Caco-2 (cell line): ENCODE data around the gene DSPP. TPM values are rescaled to one million over a fixed set of nuclear protein-coding genes. Genes with fewer than 3 reads are reported as not detected.

Source experiments
- BruUV-seq: library from RNA; stranded (reverse); fragments of 400-500 nt; replicated peaks from 2 replicates; lab custom pipeline; 2021; lab: Mats Ljungman, UMichigan
- CTCF ChIA-PET: fragments of 300-600 bp; sonication (Branson Sonifier 250); formaldehyde crosslinking; loops from one replicate; lab custom pipeline; 2022; ENCODE audit warnings: antibody characterized with exemption; lab: Charles Lee
- POLR2A ChIA-PET: fragments of 300-600 bp; sonication (Branson Sonifier 250); formaldehyde crosslinking; loops from one replicate; lab custom pipeline; 2022; ENCODE audit warnings: antibody characterized with exemption; lab: Charles Lee
- DNase-seq, 2 experiments: peaks; one replicate each; pipeline versions ENCODE4 v3.0.0 to v3.0.0-alpha.2; 2020 to 2022
- H3K27me3 ChIP-seq: replicated peaks from 2 replicates; pipeline ENCODE4 v1.6.0; 2011; ENCODE audit warnings: low read length; ENCODE audit not compliant: control insufficient read depth, insufficient read depth
- H3K36me3 ChIP-seq: 2 replicates; pipeline ENCODE4 v1.5.1; 2011; ENCODE audit warnings: low read length; ENCODE audit not compliant: control insufficient read depth, insufficient read depth
- H3K4me1 ChIP-seq: fragments of 250-450 bp; sonication (Bioruptor Pico); 2 replicates; pipeline ENCODE4 v1.5.1; 2020; ENCODE audit warnings: mild to moderate bottlenecking
- H3K4me3 ChIP-seq: 2 replicates; pipeline ENCODE4 v1.5.1; 2011; ENCODE audit warnings: low read depth, mild to moderate bottlenecking, control low read depth, low read length
- H3K9me3 ChIP-seq: fragments of 250-450 bp; sonication (Bioruptor Pico); 2 replicates; pipeline ENCODE4 v1.5.1; 2020; ENCODE audit warnings: mild to moderate bottlenecking, moderate library complexity
- H3K27ac Mint-ChIP-seq: one replicate; pipeline ENCODE4 v1.8.0; 2022; ENCODE audit warnings: mixed read lengths; ENCODE audit not compliant: unreplicated experiment
- H3K27me3 Mint-ChIP-seq: one replicate; pipeline ENCODE4 v1.8.0; 2022; ENCODE audit warnings: mixed read lengths; ENCODE audit not compliant: insufficient read depth, unreplicated experiment
- H3K36me3 Mint-ChIP-seq: one replicate; pipeline ENCODE4 v1.8.0; 2022; ENCODE audit warnings: mild to moderate bottlenecking, mixed read lengths; ENCODE audit not compliant: insufficient read depth, unreplicated experiment
- H3K4me1 Mint-ChIP-seq: one replicate; pipeline ENCODE4 v1.8.0; 2022; ENCODE audit warnings: low read depth, mixed read lengths; ENCODE audit not compliant: unreplicated experiment
- H3K4me3 Mint-ChIP-seq: one replicate; pipeline ENCODE4 v1.8.0; 2022; ENCODE audit warnings: mild to moderate bottlenecking, moderate library complexity, mixed read lengths; ENCODE audit not compliant: unreplicated experiment
- H3K9me3 Mint-ChIP-seq: one replicate; pipeline ENCODE4 v1.8.0; 2022; ENCODE audit warnings: mixed read lengths; ENCODE audit not compliant: unreplicated experiment
- intact Hi-C: fragments of 100-400 bp; cut with micrococcal nuclease; formaldehyde crosslinking; loops from one replicate; pipeline ENCODE4 v1.10.0; 2022; ENCODE audit not compliant: unreplicated experiment
- total RNA-seq: library from RNA; stranded (reverse); gene quantifications from 2 replicates; pipeline ENCODE4 v1.2.3, GENCODE V29; 2022
- TF ChIP-seq, protein P1 (sequence below), 2 experiments: fragments of 200-600 bp in 1 of 2; IDR thresholded peaks; 1 replicate in 1 of 2; 2 replicates in 1 of 2; pipeline versions ENCODE4 v1.5.1 to v1.8.0; 2011 to 2022; ENCODE audit warnings: antibody characterized with exemption in 1 of 2, control low read depth in 1 of 2, inconsistent platforms in 1 of 2, low read depth in 1 of 2, low read length in 1 of 2, mild to moderate bottlenecking in 1 of 2, moderate library complexity in 1 of 2; ENCODE audit not compliant: insufficient read depth in 1 of 2, severe bottlenecking in 1 of 2, unreplicated experiment in 1 of 2

Gene DSPP
- total RNA-seq, 1 experiment from 2014 or later, result not detected

DNA sequence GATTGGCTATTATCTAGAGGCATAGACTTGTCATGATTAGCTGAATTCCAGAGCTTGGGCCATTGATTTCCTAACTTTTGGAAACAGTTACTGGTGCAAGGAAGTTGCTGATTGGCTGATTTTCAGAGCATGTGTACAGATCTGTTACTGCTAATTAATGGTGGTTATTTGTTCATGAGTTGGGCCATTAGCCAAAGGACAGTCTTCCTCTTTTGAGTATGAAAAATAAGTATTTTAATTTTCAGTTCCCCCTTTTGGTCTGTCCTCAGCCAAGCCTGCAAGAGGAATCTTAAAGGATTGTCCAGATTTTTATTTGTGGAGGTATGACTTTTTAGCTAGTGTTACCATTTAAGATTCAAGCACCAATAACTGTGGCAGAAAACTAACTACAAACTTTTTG is 7.0 kb upstream of the DSPP start:
- Histone ChIP-seq H3K4me1 (no peaks in the 10 kb centered on the region), H3K27me3 (no peaks in the 10 kb centered on the region), H3K36me3 (no peaks in the 10 kb centered on the region), H3K4me3 (no peak overlapping the region), H3K9me3 (no peaks in the 10 kb centered on the region)
- Mint-ChIP-seq H3K4me3 (no peak overlapping the region), H3K27ac (no peak overlapping the region), H3K4me1 (no peaks in the 10 kb centered on the region), H3K36me3 (no peaks in the 10 kb centered on the region), H3K9me3 (no peaks in the 10 kb centered on the region), H3K27me3 (peaks cover 11% of the 10 kb centered on the region)
- POLR2A ChIA-PET, result no interaction called here
- TF ChIP-seq, protein P1, sequence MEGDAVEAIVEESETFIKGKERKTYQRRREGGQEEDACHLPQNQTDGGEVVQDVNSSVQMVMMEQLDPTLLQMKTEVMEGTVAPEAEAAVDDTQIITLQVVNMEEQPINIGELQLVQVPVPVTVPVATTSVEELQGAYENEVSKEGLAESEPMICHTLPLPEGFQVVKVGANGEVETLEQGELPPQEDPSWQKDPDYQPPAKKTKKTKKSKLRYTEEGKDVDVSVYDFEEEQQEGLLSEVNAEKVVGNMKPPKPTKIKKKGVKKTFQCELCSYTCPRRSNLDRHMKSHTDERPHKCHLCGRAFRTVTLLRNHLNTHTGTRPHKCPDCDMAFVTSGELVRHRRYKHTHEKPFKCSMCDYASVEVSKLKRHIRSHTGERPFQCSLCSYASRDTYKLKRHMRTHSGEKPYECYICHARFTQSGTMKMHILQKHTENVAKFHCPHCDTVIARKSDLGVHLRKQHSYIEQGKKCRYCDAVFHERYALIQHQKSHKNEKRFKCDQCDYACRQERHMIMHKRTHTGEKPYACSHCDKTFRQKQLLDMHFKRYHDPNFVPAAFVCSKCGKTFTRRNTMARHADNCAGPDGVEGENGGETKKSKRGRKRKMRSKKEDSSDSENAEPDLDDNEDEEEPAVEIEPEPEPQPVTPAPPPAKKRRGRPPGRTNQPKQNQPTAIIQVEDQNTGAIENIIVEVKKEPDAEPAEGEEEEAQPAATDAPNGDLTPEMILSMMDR (IDR thresholded peaks at IDR 0.05; ENCODE audit: insufficient read depth in 1 of 2, low read depth in 1 of 2, low read length in 1 of 2, severe bottlenecking in 1 of 2, unreplicated experiment in 1 of 2), result no peak
- BruUV-seq, result no TSS peak
- DNase-seq, result no peak
- intact Hi-C loops, result no loop called here
- CTCF ChIA-PET, result no interaction called here

DNA sequence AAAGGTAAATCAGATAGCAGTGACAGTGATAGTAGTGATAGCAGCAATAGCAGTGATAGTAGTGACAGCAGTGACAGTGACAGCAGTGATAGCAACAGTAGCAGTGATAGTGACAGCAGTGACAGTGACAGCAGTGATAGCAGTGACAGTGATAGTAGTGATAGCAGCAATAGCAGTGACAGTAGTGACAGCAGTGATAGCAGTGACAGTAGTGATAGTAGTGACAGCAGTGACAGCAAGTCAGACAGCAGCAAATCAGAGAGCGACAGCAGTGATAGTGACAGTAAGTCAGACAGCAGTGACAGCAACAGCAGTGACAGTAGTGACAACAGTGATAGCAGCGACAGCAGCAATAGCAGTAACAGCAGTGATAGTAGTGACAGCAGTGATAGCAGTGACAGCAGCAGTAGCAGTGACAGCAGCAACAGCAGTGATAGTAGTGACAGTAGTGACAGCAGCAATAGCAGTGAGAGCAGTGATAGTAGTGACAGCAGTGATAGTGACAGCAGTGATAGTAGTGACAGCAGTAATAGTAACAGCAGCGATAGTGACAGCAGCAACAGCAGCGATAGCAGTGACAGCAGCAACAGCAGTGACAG is 6.1 kb downstream of the DSPP start:
- POLR2A ChIA-PET, result no interaction called here
- TF ChIP-seq, protein P1 (IDR thresholded peaks at IDR 0.05; ENCODE audit: insufficient read depth in 1 of 2, low read depth in 1 of 2, low read length in 1 of 2, severe bottlenecking in 1 of 2, unreplicated experiment in 1 of 2), result no peak
- H3K36me3 Mint-ChIP-seq, result no peaks in the 10 kb centered on the region
- CTCF ChIA-PET, result no interaction called here
- Histone ChIP-seq H3K4me1 (no peaks in the 10 kb centered on the region), H3K4me3 (no peak overlapping the region), H3K9me3 (no peaks in the 10 kb centered on the region), H3K36me3 (no peaks in the 10 kb centered on the region), H3K27me3 (no peaks in the 10 kb centered on the region)
- DNase-seq, result no peak
- H3K27me3 Mint-ChIP-seq, result peaks cover 7% of the 10 kb centered on the region
- no TSS peak for BruUV-seq
- no peaks in the 10 kb centered on the region for H3K4me1 Mint-ChIP-seq
- H3K27ac Mint-ChIP-seq, result no peak overlapping the region
- intact Hi-C loops, result no loop called here
- no peaks in the 10 kb centered on the region for H3K9me3 Mint-ChIP-seq
- H3K4me3 Mint-ChIP-seq, result no peak overlapping the region

GRCh38 chr4:87616268-87616667 is 7.9 kb downstream of the DSPP start:
- H3K4me1 ChIP-seq, result no peaks in the 10 kb centered on the region
- no TSS peak for BruUV-seq
- no peak overlapping the region for H3K27ac Mint-ChIP-seq
- H3K27me3 ChIP-seq, result no peaks in the 10 kb centered on the region
- intact Hi-C loops, result no loop called here
- POLR2A ChIA-PET, result no interaction called here
- no peak overlapping the region for H3K4me3 Mint-ChIP-seq
- TF ChIP-seq, protein P1 (IDR thresholded peaks at IDR 0.05; ENCODE audit: insufficient read depth in 1 of 2, low read depth in 1 of 2, low read length in 1 of 2, severe bottlenecking in 1 of 2, unreplicated experiment in 1 of 2), result no peak
- peaks cover 12% of the 10 kb centered on the region for H3K27me3 Mint-ChIP-seq
- H3K4me1 Mint-ChIP-seq, result peaks cover 3% of the 10 kb centered on the region
- CTCF ChIA-PET, result no interaction called here
- no peaks in the 10 kb centered on the region for H3K36me3 ChIP-seq
- no peaks in the 10 kb centered on the region for H3K36me3 Mint-ChIP-seq
- H3K4me3 ChIP-seq, result no peak overlapping the region
- no peak for DNase-seq
- no peaks in the 10 kb centered on the region for H3K9me3 ChIP-seq
- H3K9me3 Mint-ChIP-seq, result no peaks in the 10 kb centered on the region
